Measurements from ENCODE around the gene LRP1B. TPM values are rescaled to one million over a fixed set of nuclear protein-coding genes. Genes with fewer than 3 reads are reported as not detected.

The LRP1B gene
- total and polyA plus RNA-seq, 2 donors (not counting 1 experiment from before 2014, with no cell fraction given) = not detected

- H4K20me1 ChIP-seq (ENCODE audit: control insufficient read depth, insufficient read depth, low read length, poor library complexity, severe bottlenecking) = no peaks in the 10 kb centered on the region
- H3K27me3 Mint-ChIP-seq = no peaks in the 10 kb centered on the region
- no peak overlapping the region for H2AFZ ChIP-seq (ENCODE audit: insufficient read depth, low read depth, low read length, poor library complexity, severe bottlenecking)
- H3K4me2 ChIP-seq (replicated peaks; ENCODE audit: low read depth, low read length, poor library complexity, severe bottlenecking) = no peak overlapping the region
- H3K4me1 Mint-ChIP-seq = no peaks in the 10 kb centered on the region
- H3K4me3 ChIP-seq (ENCODE audit: control extremely low read depth in 1 of 5, extremely low read depth in 1 of 5, insufficient read depth in 1 of 5, low read depth in 2 of 5, low read length in 4 of 5) = no peak overlapping the region
- intact Hi-C loops (cut with micrococcal nuclease) = no loop called here
- no peak overlapping the region for H3K27ac ChIP-seq (ENCODE audit: low read length in 2 of 2)
- no peaks in the 10 kb centered on the region for H3K9me3 ChIP-seq (ENCODE audit: control extremely low read depth in 1 of 3, control insufficient read depth in 2 of 3, insufficient read depth in 1 of 3, low read length in 2 of 3)
- 100% methylated on average over 2 of the region's 2 CpGs for WGBS (ENCODE audit: insufficient coverage)
- H3K9me3 Mint-ChIP-seq (ENCODE audit: insufficient read depth) = no peaks in the 10 kb centered on the region
- no peak overlapping the region for H3K9ac ChIP-seq (ENCODE audit: low read length)
- H3K27ac Mint-ChIP-seq = no peak overlapping the region
- DNase-seq (no peak), ATAC-seq (ENCODE audit: low read depth) (no peak)
- CTCF ChIA-PET = no interaction called here
- no peaks in the 10 kb centered on the region for H3K27me3 ChIP-seq (replicated peaks in 1 of 4; ENCODE audit: control extremely low read depth in 1 of 4, control insufficient read depth in 3 of 4, insufficient read depth in 4 of 4, low read length in 3 of 4)
- no peak overlapping the region for H3K4me3 Mint-ChIP-seq
- no peak for TF ChIP-seq EZH2 (IDR thresholded peaks at IDR 0.05; ENCODE audit: borderline replicate concordance, insufficient read depth, low read depth, low read length, poor library complexity, severe bottlenecking)
- TF ChIP-seq CTCF (IDR thresholded peaks at IDR 0.05) = no peak
- POLR2A ChIA-PET = no interaction called here
- no peaks in the 10 kb centered on the region for H3K4me1 ChIP-seq (ENCODE audit: control insufficient read depth in 2 of 2, insufficient read depth in 2 of 2, low read length in 2 of 2)
- no peaks in the 10 kb centered on the region for H3K79me2 ChIP-seq (ENCODE audit: control insufficient read depth, insufficient read depth, low read length)
- no peaks in the 10 kb centered on the region for H3K36me3 ChIP-seq (replicated peaks in 1 of 2; ENCODE audit: control extremely low read depth in 1 of 2, control insufficient read depth in 1 of 2, extremely low read depth in 1 of 2, insufficient read depth in 2 of 2, low read length in 1 of 2)
Observed at GRCh38 chr2:141393214-141393545, 737.6 kb downstream of the LRP1B start.

- no peak overlapping the region for H3K4me3 Mint-ChIP-seq
- H3K27ac Mint-ChIP-seq = no peak overlapping the region
- ATAC-seq (ENCODE audit: low read depth) (no peak), DNase-seq (no peak)
- H3K4me1 Mint-ChIP-seq = no peaks in the 10 kb centered on the region
- Histone ChIP-seq H3K9ac (ENCODE audit: low read length) (no peak overlapping the region), H2AFZ (ENCODE audit: insufficient read depth, low read depth, low read length, poor library complexity, severe bottlenecking) (no peak overlapping the region), H3K79me2 (ENCODE audit: control insufficient read depth, insufficient read depth, low read length) (no peaks in the 10 kb centered on the region), H3K9me3 (ENCODE audit: control extremely low read depth in 1 of 3, control insufficient read depth in 2 of 3, insufficient read depth in 1 of 3, low read length in 2 of 3) (no peaks in the 10 kb centered on the region), H4K20me1 (ENCODE audit: control insufficient read depth, insufficient read depth, low read length, poor library complexity, severe bottlenecking) (no peaks in the 10 kb centered on the region), H3K4me3 (ENCODE audit: control extremely low read depth in 1 of 5, extremely low read depth in 1 of 5, insufficient read depth in 1 of 5, low read depth in 2 of 5, low read length in 4 of 5) (no peak overlapping the region), H3K27me3 (replicated peaks in 1 of 4; ENCODE audit: control extremely low read depth in 1 of 4, control insufficient read depth in 3 of 4, insufficient read depth in 4 of 4, low read length in 3 of 4) (no peaks in the 10 kb centered on the region), H3K36me3 (replicated peaks in 1 of 2; ENCODE audit: control extremely low read depth in 1 of 2, control insufficient read depth in 1 of 2, extremely low read depth in 1 of 2, insufficient read depth in 2 of 2, low read length in 1 of 2) (no peaks in the 10 kb centered on the region), H3K4me2 (replicated peaks; ENCODE audit: low read depth, low read length, poor library complexity, severe bottlenecking) (no peak overlapping the region), H3K4me1 (ENCODE audit: control insufficient read depth in 2 of 2, insufficient read depth in 2 of 2, low read length in 2 of 2) (no peaks in the 10 kb centered on the region), H3K27ac (ENCODE audit: low read length in 2 of 2) (no peak overlapping the region)
- no peak for TF ChIP-seq EZH2 (IDR thresholded peaks at IDR 0.05; ENCODE audit: borderline replicate concordance, insufficient read depth, low read depth, low read length, poor library complexity, severe bottlenecking)
- no peak for TF ChIP-seq CTCF (IDR thresholded peaks at IDR 0.05)
- no peaks in the 10 kb centered on the region for H3K9me3 Mint-ChIP-seq (ENCODE audit: insufficient read depth)
- CTCF ChIA-PET = no interaction called here
- POLR2A ChIA-PET = no interaction called here
- H3K27me3 Mint-ChIP-seq = no peaks in the 10 kb centered on the region
- WGBS (ENCODE audit: insufficient coverage) = 87% methylated on average over 4 of the region's 5 CpGs
- intact Hi-C loops (cut with micrococcal nuclease) = no loop called here
Observed at GRCh38 chr2:141392517-141393213, 738.2 kb downstream of the LRP1B start.
